GDM1 (cell line): Measurements from ENCODE around the gene C1QL2.

Experiments used
- DNase-seq: peaks from one replicate; lab custom pipeline; 2025; lab: John Stamatoyannopoulos, UW

C1QL2 gene

GRCh38 chr2:119158563-119159347, at the start of gene C1QL2:
Gene C1QL2, minus strand, starts transcription at chr2:119158751. Its CDS starts 482 bp downstream, at chr2:119158269.
- no peak for DNase-seq

GRCh38 chr2:119207447-119207846, 48.9 kb upstream of the C1QL2 start:
- no peak for DNase-seq

- DNase-seq = no peak
Measured at GRCh38 chr2:119206201-119206600, 47.6 kb upstream of the C1QL2 start.

- no peak for DNase-seq
Measured at GRCh38 chr2:119205001-119205706, 46.6 kb upstream of the C1QL2 start.

GRCh38 chr2:119204525-119204924, 46.0 kb upstream of the C1QL2 start:
- no peak for DNase-seq

- no peak for DNase-seq
Measured at GRCh38 chr2:119202610-119203310, 44.2 kb upstream of the C1QL2 start.

GRCh38 chr2:119201815-119202214, 43.3 kb upstream of the C1QL2 start:
- DNase-seq = no peak

GRCh38 chr2:119198240-119198840, 39.8 kb upstream of the C1QL2 start:
- no peak for DNase-seq

- no peak for DNase-seq
Measured at GRCh38 chr2:119197529-119198239, 39.1 kb upstream of the C1QL2 start.

GRCh38 chr2:119197126-119197405, 38.5 kb upstream of the C1QL2 start:
- no peak for DNase-seq

GRCh38 chr2:119196301-119197125, 38.0 kb upstream of the C1QL2 start:
- no peak for DNase-seq

- DNase-seq = no peak
Measured at GRCh38 chr2:119195887-119196286, 37.3 kb upstream of the C1QL2 start.

- DNase-seq = no peak
Measured at GRCh38 chr2:119195001-119195400, 36.5 kb upstream of the C1QL2 start.

GRCh38 chr2:119192893-119193292, 34.3 kb upstream of the C1QL2 start:
- no peak for DNase-seq

- no peak for DNase-seq
Measured at GRCh38 chr2:119190321-119191111, 32.0 kb upstream of the C1QL2 start.

- no peak for DNase-seq
Measured at GRCh38 chr2:119184512-119184911, 26.0 kb upstream of the C1QL2 start.

- DNase-seq = no peak
Measured at GRCh38 chr2:119181791-119182445, 23.4 kb upstream of the C1QL2 start.

- DNase-seq = no peak
Measured at GRCh38 chr2:119181391-119181790, 22.8 kb upstream of the C1QL2 start.

GRCh38 chr2:119180892-119181291, 22.3 kb upstream of the C1QL2 start:
- DNase-seq = no peak

GRCh38 chr2:119179991-119180390, 21.4 kb upstream of the C1QL2 start:
- no peak for DNase-seq
